Subcutaneous abdominal adipose tissue (tissue), 5 donors: Measurements from ENCODE around the gene ZAR1.

ENCODE experiments used
- H3K27ac ChIP-seq: one replicate; pipeline ENCODE4 v1.7.0; 2013; ENCODE audit warnings: low read depth, mild to moderate bottlenecking, inconsistent platforms, low read length, moderate library complexity
- H3K27me3 ChIP-seq, 5 donors: one replicate each; pipeline ENCODE4 v1.7.0; 2013; ENCODE audit warnings: low read length in 5 of 5, inconsistent platforms in 1 of 5; ENCODE audit not compliant: control insufficient read depth in 5 of 5, insufficient read depth in 4 of 5
- H3K36me3 ChIP-seq, 5 donors: one replicate each; pipeline ENCODE4 v1.7.0; 2013; ENCODE audit warnings: low read length in 5 of 5; ENCODE audit not compliant: control insufficient read depth in 5 of 5, insufficient read depth in 5 of 5
- H3K4me1 ChIP-seq, 5 donors: one replicate each; pipeline ENCODE4 v1.7.0; 2013; ENCODE audit warnings: low read length in 5 of 5, mild to moderate bottlenecking in 3 of 5, moderate library complexity in 1 of 5; ENCODE audit not compliant: control insufficient read depth in 5 of 5, insufficient read depth in 5 of 5
- H3K4me3 ChIP-seq, 5 donors: one replicate each; pipeline ENCODE4 v1.7.0; 2013; ENCODE audit warnings: low read length in 5 of 5, low read depth in 1 of 5
- H3K9ac ChIP-seq, 5 donors: one replicate each; pipeline ENCODE4 v1.7.0; 2013; ENCODE audit warnings: low read length in 5 of 5, mild to moderate bottlenecking in 4 of 5, moderate library complexity in 3 of 5
- H3K9me3 ChIP-seq, 5 donors: one replicate each; pipeline ENCODE4 v1.7.0; 2013; ENCODE audit warnings: low read length in 5 of 5; ENCODE audit not compliant: control insufficient read depth in 5 of 5
- donor health status: healthy.
- donor health status: healthy.
- donor health status: healthy.
- donor health status: healthy.
- donor health status: healthy.

Gene ZAR1

DNA sequence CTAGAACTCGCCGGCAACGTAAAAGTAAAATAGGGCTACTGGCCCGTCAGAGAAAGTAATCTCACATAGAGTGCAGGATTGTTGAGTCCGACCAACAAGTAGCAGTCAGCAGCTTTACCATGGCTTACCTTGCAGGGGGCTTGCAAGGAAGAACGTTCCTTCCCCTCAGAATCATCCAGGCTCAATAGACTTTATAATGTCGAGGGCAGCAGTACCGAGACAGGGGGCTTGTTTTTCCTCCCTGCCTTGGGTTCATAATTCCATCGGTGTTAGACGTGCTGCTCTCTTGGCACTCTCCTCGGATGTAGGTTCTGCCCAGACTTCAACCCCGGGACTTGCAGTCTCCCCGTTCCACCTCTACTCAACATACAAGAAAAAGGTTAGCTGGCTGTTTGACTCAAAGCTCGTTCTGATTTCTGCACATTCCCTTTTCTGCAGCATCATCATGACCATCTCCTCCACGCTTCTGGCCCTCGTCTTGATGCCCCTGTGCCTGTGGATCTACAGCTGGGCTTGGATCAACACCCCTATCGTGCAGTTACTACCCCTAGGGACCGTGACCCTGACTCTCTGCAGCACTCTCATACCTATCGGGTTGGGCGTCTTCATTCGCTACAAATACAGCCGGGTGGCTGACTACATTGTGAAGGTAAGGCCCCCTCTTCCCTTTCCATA, 5.4 kb upstream of the ZAR1 start:
- Histone ChIP-seq H3K4me3 (peak overlapping the region in 1 of 5 donors; percentile 55), H3K9me3 (no peaks in the 10 kb centered on the region), H3K9ac (no peak overlapping the region), H3K27me3 (peaks cover 38 to 53% (median 43%) of the 10 kb centered on the region in 5 donors), H3K4me1 (peaks cover 0 to 17% (median 6%) of the 10 kb centered on the region in 5 donors), H3K27ac (no peak overlapping the region), H3K36me3 (no peaks in the 10 kb centered on the region)

DNA sequence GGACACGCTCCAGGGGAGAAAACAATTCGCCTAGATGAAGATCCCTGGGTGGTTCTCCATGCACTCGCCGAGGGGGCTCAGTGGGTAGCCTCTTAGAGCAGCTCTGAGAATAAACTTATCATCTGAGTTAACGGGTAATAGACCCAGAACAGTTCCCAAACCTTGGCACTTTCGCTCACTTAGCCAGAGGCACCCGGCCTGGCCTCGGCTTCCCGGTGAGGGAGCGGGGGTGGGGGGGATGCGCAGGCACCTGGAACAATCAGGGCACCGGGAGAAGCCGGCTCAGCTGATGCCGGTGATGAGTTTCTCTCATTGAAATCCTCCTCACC, 405 bp upstream of the ZAR1 start:
- Histone ChIP-seq H3K4me3 (peak overlapping the region in 3 of 5 donors; percentile 19 to 56 (median 47)), H3K27me3 (peaks cover 24 to 55% (median 33%) of the 10 kb centered on the region in 5 donors), H3K36me3 (no peaks in the 10 kb centered on the region), H3K9ac (no peak overlapping the region), H3K9me3 (no peaks in the 10 kb centered on the region), H3K4me1 (peaks cover 0 to 17% (median 12%) of the 10 kb centered on the region in 5 donors), H3K27ac (no peak overlapping the region)

DNA sequence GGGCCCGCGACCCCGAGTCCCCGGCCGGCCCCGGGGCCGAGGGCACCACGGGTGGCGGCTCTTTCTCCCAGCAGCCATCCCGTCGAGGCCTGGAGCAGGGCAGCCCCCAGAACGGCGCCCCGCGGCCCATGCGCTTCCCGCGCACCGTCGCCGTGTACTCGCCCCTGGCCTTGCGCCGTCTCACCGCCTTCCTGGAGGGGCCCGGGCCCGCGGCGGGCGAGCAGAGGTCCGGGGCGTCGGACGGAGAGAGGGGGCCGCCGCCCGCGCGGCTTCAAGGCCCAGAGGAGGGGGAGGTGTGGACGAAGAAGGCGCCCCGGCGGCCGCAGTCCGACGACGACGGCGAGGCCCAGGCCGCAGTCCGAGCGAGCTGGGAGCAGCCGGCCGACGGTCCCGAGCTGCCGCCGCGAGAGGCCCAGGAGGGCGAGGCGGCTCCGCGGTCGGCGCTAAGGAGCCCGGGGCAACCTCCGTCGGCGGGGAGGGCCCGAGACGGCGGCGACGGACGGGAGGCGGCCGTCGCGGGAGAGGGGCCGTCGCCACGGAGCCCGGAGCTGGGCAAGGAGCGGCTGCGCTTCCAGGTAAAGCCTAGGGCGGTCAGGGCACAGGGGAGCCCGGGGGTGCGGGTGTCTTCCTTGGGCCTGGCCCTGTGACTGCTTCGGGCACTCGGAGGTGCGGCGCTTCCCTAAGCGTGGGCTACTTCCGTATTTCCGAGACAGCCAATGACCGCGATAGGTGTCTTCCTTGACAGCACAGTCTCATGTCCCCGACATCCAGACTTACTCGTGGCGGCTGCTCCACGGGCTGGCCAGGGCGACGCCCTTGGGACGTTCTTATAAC, 845 bp downstream of the ZAR1 start:
- Histone ChIP-seq H3K27me3 (peaks cover 18 to 50% (median 27%) of the 10 kb centered on the region in 5 donors), H3K9me3 (no peaks in the 10 kb centered on the region), H3K36me3 (peaks cover 0 to 2% (median 0%) of the 10 kb centered on the region in 5 donors), H3K4me1 (peaks cover 0 to 17% (median 12%) of the 10 kb centered on the region in 5 donors), H3K9ac (no peak overlapping the region), H3K4me3 (peak overlapping the region in 3 of 5 donors; percentile 27 to 56 (median 47)), H3K27ac (no peak overlapping the region)

DNA sequence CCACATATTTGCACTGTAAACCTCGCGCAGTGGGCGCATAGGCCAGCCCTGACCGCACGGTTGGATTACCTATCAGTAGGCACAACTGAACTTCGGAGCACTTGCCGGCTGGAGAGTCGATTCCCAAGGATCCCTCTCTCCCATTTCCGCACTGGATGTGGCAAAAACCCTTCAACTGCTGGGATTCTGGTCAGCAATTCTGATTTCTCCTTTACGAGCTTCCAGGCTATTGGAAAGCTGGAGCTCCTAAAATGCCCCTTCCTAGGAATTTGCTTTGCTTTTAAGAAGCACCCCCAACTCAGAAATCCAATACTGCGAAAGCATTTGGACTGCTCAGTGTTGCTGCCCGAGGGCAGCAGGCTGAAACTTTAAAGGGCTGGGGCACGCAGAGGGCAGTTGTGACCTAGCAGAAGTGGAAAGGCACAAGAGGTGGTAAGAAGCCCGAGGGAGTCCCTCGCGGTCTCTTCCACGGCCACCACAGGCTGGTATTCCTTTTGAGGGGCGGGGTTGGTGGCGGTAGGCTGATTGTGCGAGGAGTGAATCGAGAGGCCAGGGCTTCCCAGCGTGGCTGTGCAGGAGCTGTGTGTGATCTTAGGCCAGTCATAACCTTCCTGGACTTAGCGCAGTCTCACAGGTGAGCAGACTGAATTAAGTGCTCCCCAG, 1.6 kb downstream of the ZAR1 start:
- Histone ChIP-seq H3K4me3 (peak overlapping the region in 2 of 5 donors; percentile 27 to 56), H3K27ac (no peak overlapping the region), H3K27me3 (peaks cover 18 to 48% (median 27%) of the 10 kb centered on the region in 5 donors), H3K9ac (no peak overlapping the region), H3K9me3 (no peaks in the 10 kb centered on the region), H3K36me3 (peaks cover 0 to 5% (median 0%) of the 10 kb centered on the region in 5 donors), H3K4me1 (peaks cover 0 to 17% (median 12%) of the 10 kb centered on the region in 5 donors)

DNA sequence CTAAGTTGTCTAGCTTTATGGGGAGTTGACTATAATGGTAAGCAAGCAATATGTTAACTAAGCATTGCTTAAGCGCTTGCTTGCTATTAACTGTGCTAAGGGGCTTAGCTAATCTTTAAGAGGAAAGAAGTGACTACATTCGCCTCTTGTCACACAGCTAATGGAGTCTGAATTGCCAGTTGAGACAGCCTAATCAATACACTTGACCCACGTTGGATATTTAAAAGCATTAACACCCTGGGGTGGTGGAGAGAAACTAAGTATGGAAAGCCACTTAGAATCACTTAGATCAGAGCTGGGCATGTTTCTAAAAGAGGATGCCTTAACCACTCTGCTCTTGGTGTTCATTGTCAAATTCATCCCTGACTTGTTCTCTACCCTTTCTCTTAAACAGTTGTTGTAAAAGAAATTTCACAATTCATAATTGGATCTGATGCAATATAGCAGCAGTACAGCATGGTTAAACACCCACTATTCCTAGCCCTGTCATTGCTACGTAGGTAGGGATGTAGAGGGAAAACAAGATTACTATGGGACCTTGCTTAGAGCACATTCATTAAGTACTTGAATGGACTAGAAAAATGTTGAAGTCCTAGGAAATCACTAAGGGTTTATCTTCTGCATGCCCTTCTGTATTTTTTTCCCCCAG, 3.5 kb downstream of the ZAR1 start:
- Histone ChIP-seq H3K9ac (no peak overlapping the region), H3K27me3 (peaks cover 13 to 30% (median 24%) of the 10 kb centered on the region in 5 donors), H3K36me3 (peaks cover under 1 to 6% (median 1%) of the 10 kb centered on the region in 5 donors), H3K27ac (no peak overlapping the region), H3K4me1 (peaks cover 0 to 17% (median 12%) of the 10 kb centered on the region in 5 donors), H3K4me3 (no peak overlapping the region), H3K9me3 (no peaks in the 10 kb centered on the region)

DNA sequence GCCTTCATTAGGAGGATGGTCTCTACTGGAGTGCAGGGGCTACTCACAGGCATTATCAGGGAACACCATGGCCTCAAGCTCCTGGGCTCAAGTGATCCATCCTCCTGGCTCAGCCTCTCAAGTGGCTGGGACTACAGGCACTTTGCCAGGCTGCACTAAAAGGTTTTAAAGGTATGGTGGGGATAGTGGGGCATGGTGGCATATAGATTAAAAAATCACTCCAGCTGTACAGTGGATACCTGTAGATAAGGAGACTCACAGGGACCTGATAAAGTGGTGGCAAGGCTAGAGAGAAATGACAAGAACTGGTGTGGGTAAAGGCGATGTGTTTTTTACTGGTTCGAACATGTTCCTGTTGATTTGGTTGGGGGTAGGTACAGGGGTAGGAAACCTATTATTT, 5.9 kb downstream of the ZAR1 start:
- Histone ChIP-seq H3K9me3 (no peaks in the 10 kb centered on the region), H3K9ac (no peak overlapping the region), H3K4me3 (no peak overlapping the region), H3K4me1 (peaks cover 0 to 4% (median 4%) of the 10 kb centered on the region in 5 donors), H3K27ac (no peak overlapping the region), H3K36me3 (peaks cover 17 to 24% (median 18%) of the 10 kb centered on the region in 5 donors), H3K27me3 (peaks cover 6 to 10% (median 10%) of the 10 kb centered on the region in 5 donors)

DNA sequence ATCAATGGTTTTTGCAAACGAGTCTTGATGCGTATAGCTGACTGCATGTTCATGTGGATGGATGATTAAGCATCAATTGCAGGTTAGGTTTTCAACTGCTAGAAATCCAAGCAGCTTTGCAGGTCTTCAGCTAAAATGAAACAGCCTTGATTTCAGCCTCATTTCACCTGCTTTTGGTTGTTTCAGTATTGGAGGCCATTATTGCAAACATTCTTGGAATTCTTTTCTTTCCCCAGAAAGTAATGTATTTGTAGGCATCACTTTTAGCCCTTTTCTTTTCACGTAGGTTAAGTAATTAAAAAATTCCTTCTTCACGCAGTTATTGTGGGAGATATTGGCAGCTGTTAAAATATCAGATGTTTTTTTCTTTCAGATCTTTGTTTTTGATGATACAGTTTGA, 8.8 kb downstream of the ZAR1 start:
- Histone ChIP-seq H3K27ac (no peak overlapping the region), H3K4me1 (no peaks in the 10 kb centered on the region), H3K27me3 (no peaks in the 10 kb centered on the region), H3K4me3 (no peak overlapping the region), H3K9me3 (no peaks in the 10 kb centered on the region), H3K36me3 (peaks cover 21 to 27% (median 21%) of the 10 kb centered on the region in 5 donors), H3K9ac (no peak overlapping the region)

DNA sequence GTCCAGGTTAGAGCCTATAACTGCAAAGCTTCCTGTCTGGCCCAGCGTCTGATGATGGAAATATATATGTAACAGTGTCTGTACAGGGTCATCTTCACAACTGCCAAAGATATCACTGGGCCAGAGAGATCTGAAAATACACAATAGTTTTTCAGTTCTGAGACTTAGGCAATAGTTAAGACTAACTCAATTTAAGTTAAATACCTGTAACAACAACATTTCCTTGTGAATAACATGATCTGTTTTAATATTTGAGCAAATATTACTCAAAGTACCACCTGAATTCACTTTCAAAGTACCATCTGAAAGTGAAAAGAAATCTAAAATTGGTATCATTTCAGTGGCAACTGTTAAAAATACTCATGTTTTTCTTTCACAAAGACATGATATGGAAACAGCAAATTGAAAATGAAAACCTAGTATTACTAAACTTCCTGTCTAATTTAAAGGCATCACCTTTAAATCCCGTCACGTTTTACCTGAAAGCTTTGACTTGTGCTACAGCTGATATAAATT, 9.6 kb downstream of the ZAR1 start:
- no peaks in the 10 kb centered on the region for H3K4me1 ChIP-seq
- no peaks in the 10 kb centered on the region for H3K9me3 ChIP-seq
- peaks cover 21 to 31% (median 27%) of the 10 kb centered on the region in 5 donors for H3K36me3 ChIP-seq
- H3K27me3 ChIP-seq = no peaks in the 10 kb centered on the region
- H3K9ac ChIP-seq = no peak overlapping the region
- no peak overlapping the region for H3K27ac ChIP-seq
- no peak overlapping the region for H3K4me3 ChIP-seq

DNA sequence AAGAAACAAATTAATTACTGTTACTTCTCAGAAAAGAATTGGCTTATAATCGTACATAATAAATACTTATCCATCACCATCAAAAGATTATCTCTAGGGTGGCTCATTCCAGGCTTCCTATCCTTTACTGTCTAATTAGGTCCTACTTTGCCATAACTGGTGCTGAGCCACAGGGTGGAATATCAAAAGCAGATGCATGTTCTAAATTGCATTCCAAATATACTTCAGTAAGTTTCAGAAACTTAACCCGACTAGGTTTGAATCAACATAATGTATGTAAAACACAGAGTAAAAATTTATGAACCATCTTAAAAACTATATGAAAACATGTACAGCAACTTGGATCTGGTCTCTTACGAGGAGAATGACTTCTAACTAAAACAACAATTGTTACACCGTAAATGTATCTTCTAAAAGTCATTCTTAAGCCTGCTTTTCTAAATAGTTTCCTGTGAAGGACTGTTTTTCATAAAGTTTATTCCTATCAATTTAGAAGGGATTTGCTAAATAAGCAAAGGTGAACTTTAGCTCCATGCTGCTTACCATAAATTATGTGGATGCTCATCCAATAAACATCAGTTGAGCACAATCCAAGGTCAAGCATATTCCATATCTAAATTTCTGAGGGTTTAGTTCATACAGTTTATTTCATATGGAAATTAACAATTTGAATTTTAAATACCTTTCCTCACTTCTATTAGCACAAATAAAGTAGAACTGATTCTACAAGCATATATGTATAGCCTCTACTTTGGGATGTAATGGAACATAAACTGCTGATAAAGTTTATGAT, 13.4 kb downstream of the ZAR1 start:
- Histone ChIP-seq H3K36me3 (peaks cover 41 to 52% (median 46%) of the 10 kb centered on the region in 5 donors), H3K9me3 (no peaks in the 10 kb centered on the region), H3K27me3 (no peaks in the 10 kb centered on the region)

More for the DNA sequence above, 13.4 kb downstream of the ZAR1 start:
- H3K4me3 ChIP-seq = no peak overlapping the region
- no peaks in the 10 kb centered on the region for H3K4me1 ChIP-seq
- H3K27ac ChIP-seq = no peak overlapping the region
- no peak overlapping the region for H3K9ac ChIP-seq
